ENCODE measurements around the gene AJAP1.

The AJAP1 gene

GRCh38 chr1:4796161-4797015 is 142.0 kb downstream of the AJAP1 start:
- peak overlapping the region; percentile 98 for H3K4me2 ChIP-seq (ENCODE audit: low read length)

DNA sequence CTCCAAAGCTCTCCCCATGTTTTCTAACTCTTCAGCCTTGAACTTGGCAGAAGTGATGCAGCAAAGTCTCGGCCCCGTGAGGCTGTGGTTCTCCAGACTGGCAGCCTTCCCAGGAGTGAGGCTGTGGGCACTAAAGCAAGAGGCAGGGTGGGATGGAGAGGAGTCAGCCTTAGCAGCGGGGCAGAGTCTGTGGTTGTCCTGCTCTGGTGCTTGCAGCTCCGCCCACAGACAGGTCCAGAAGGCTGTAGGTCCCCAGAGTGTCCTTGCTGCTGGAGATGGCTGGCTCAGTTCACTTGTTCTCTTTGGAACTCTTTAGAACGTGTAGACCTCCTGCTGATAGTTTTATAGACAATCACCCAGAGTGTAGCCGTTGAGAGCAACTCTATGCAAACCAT is 142.6 kb downstream of the AJAP1 start:
- peak overlapping the region; percentile 98 for H3K4me2 ChIP-seq (ENCODE audit: low read length)

More at GRCh38 chr1:4796161-4797015, 142.0 kb downstream of the AJAP1 start:
- H3K4me1 ChIP-seq (ENCODE audit: low read length): peaks cover 74% of the 10 kb centered on the region
- no peak overlapping the region for H2AFZ ChIP-seq (ENCODE audit: low read depth, low read length)
- 0 out of 2 replicates have a peak, but pooled peaks cover 3% of the 10 kb centered on the region for H3K9me3 ChIP-seq (ENCODE audit: insufficient read depth, low read length)
- H3K79me2 ChIP-seq (ENCODE audit: low read length): no peaks in the 10 kb centered on the region
- peak overlapping the region; percentile 97 for H3K9ac ChIP-seq (ENCODE audit: low read length)
- peak overlapping the region; percentile 73 for H3K4me3 ChIP-seq (ENCODE audit: low read length)
- H4K20me1 ChIP-seq (ENCODE audit: insufficient read depth, low read length): no peaks in the 10 kb centered on the region
- peaks cover 5% of the 10 kb centered on the region for H3K36me3 ChIP-seq (replicated peaks; ENCODE audit: low read depth, low read length)
- TF ChIP-seq EZH2phosphoT487 (IDR thresholded peaks at IDR 0.05; ENCODE audit: low read depth): no peak
- TF ChIP-seq, protein P1, sequence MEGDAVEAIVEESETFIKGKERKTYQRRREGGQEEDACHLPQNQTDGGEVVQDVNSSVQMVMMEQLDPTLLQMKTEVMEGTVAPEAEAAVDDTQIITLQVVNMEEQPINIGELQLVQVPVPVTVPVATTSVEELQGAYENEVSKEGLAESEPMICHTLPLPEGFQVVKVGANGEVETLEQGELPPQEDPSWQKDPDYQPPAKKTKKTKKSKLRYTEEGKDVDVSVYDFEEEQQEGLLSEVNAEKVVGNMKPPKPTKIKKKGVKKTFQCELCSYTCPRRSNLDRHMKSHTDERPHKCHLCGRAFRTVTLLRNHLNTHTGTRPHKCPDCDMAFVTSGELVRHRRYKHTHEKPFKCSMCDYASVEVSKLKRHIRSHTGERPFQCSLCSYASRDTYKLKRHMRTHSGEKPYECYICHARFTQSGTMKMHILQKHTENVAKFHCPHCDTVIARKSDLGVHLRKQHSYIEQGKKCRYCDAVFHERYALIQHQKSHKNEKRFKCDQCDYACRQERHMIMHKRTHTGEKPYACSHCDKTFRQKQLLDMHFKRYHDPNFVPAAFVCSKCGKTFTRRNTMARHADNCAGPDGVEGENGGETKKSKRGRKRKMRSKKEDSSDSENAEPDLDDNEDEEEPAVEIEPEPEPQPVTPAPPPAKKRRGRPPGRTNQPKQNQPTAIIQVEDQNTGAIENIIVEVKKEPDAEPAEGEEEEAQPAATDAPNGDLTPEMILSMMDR (IDR thresholded peaks at IDR 0.05; ENCODE audit: low read depth, low read length): peak; percentile 57
- H3K27ac ChIP-seq (ENCODE audit: low read length): peak overlapping the region; percentile 100
- H3K27me3 ChIP-seq (ENCODE audit: low read depth, low read length): no peaks in the 10 kb centered on the region

GRCh38 chr1:4797429-4797828 is 143.0 kb downstream of the AJAP1 start:
- TF ChIP-seq, protein P1 (IDR thresholded peaks at IDR 0.05; ENCODE audit: low read depth, low read length): no peak
- TF ChIP-seq EZH2phosphoT487 (IDR thresholded peaks at IDR 0.05; ENCODE audit: low read depth): no peak
- H3K4me3 ChIP-seq (ENCODE audit: low read length): peak overlapping the region; percentile 73
- no peak overlapping the region for H2AFZ ChIP-seq (ENCODE audit: low read depth, low read length)
- no peaks in the 10 kb centered on the region for H3K27me3 ChIP-seq (ENCODE audit: low read depth, low read length)
- H3K36me3 ChIP-seq (replicated peaks; ENCODE audit: low read depth, low read length): peaks cover 5% of the 10 kb centered on the region
- peak overlapping the region; percentile 100 for H3K27ac ChIP-seq (ENCODE audit: low read length)
- peaks cover 68% of the 10 kb centered on the region for H3K4me1 ChIP-seq (ENCODE audit: low read length)
- H3K79me2 ChIP-seq (ENCODE audit: low read length): no peaks in the 10 kb centered on the region
- 0 out of 2 replicates have a peak, but pooled peaks cover 3% of the 10 kb centered on the region for H3K9me3 ChIP-seq (ENCODE audit: insufficient read depth, low read length)
- H3K4me2 ChIP-seq (ENCODE audit: low read length): peak overlapping the region; percentile 98
- peak overlapping the region; percentile 97 for H3K9ac ChIP-seq (ENCODE audit: low read length)
- no peaks in the 10 kb centered on the region for H4K20me1 ChIP-seq (ENCODE audit: insufficient read depth, low read length)

More for the DNA sequence above, 142.6 kb downstream of the AJAP1 start:
- peaks cover 5% of the 10 kb centered on the region for H3K36me3 ChIP-seq (replicated peaks; ENCODE audit: low read depth, low read length)
- no peak for TF ChIP-seq EZH2phosphoT487 (IDR thresholded peaks at IDR 0.05; ENCODE audit: low read depth)
- TF ChIP-seq, protein P1 (IDR thresholded peaks at IDR 0.05; ENCODE audit: low read depth, low read length): no peak; the same call in 1 of the 2 replicates
- H4K20me1 ChIP-seq (ENCODE audit: insufficient read depth, low read length): no peaks in the 10 kb centered on the region
- H3K27me3 ChIP-seq (ENCODE audit: low read depth, low read length): no peaks in the 10 kb centered on the region
- H3K9ac ChIP-seq (ENCODE audit: low read length): peak overlapping the region; percentile 97
- peak overlapping the region; percentile 73 for H3K4me3 ChIP-seq (ENCODE audit: low read length)
- peak overlapping the region; percentile 100 for H3K27ac ChIP-seq (ENCODE audit: low read length)
- no peak overlapping the region for H2AFZ ChIP-seq (ENCODE audit: low read depth, low read length)
- peaks cover 68% of the 10 kb centered on the region for H3K4me1 ChIP-seq (ENCODE audit: low read length)
- H3K79me2 ChIP-seq (ENCODE audit: low read length): no peaks in the 10 kb centered on the region
- 0 out of 2 replicates have a peak, but pooled peaks cover 3% of the 10 kb centered on the region for H3K9me3 ChIP-seq (ENCODE audit: insufficient read depth, low read length)

GRCh38 chr1:4801192-4801924 is 146.9 kb downstream of the AJAP1 start:
- Histone ChIP-seq H3K27ac (ENCODE audit: low read length) (no peak overlapping the region), H3K4me2 (ENCODE audit: low read length) (no peak overlapping the region), H3K79me2 (ENCODE audit: low read length) (no peaks in the 10 kb centered on the region), H4K20me1 (ENCODE audit: insufficient read depth, low read length) (no peaks in the 10 kb centered on the region), H3K4me3 (ENCODE audit: low read length) (no peak overlapping the region), H3K4me1 (ENCODE audit: low read length) (peaks cover 47% of the 10 kb centered on the region), H3K9ac (ENCODE audit: low read length) (no peak overlapping the region), H3K9me3 (ENCODE audit: insufficient read depth, low read length) (0 out of 2 replicates have a peak, but pooled peaks cover 3% of the 10 kb centered on the region), H3K27me3 (ENCODE audit: low read depth, low read length) (no peaks in the 10 kb centered on the region), H3K36me3 (replicated peaks; ENCODE audit: low read depth, low read length) (peaks cover 5% of the 10 kb centered on the region), H2AFZ (ENCODE audit: low read depth, low read length) (no peak overlapping the region)
- TF ChIP-seq EZH2phosphoT487 (IDR thresholded peaks at IDR 0.05; ENCODE audit: low read depth): no peak
- TF ChIP-seq, protein P1 (IDR thresholded peaks at IDR 0.05; ENCODE audit: low read depth, low read length): no peak

All from OCI-LY3 (cell line).